A549 (cell line): ENCODE results near the gene NHEJ1.

Source experiments
- CTCF ChIP-seq: fragments of >200 bp; sonication (Bioruptor Twin); formaldehyde crosslinking; IDR thresholded peaks from 3 replicates; pipeline ENCODE4 v1.5.1; 2016
- ESRRA ChIP-seq: fragments of 150-350 bp; IDR thresholded peaks from 2 replicates; pipeline ENCODE4 v1.6.1; 2014; ENCODE audit warnings: mild to moderate bottlenecking, low read length, borderline replicate concordance
- HMGXB4 ChIP-seq: fragments of 250-450 bp; sonication (Bioruptor Pico); IDR thresholded peaks from 2 replicates; pipeline ENCODE4 v1.5.0; 2021; ENCODE audit warnings: mild to moderate bottlenecking, moderate library complexity, borderline replicate concordance
- JUN ChIP-seq, 2 experiments: fragments of >200 bp; sonication (Bioruptor Twin); formaldehyde crosslinking; IDR thresholded peaks; 2 replicates in 1 of 2; 3 replicates in 1 of 2; pipeline ENCODE4 v1.6.1; 2016 to 2017
- MAZ ChIP-seq: fragments of 150-350 bp; IDR thresholded peaks from 2 replicates; pipeline ENCODE4 v1.6.1; 2014; ENCODE audit warnings: antibody characterized with exemption, low read depth, low read length, borderline replicate concordance
- REST ChIP-seq: fragments of 200-600 bp; sonication (generic); IDR thresholded peaks from 2 replicates; pipeline ENCODE4 v1.6.1; 2016; ENCODE audit warnings: antibody characterized with exemption, mild to moderate bottlenecking, moderate library complexity
- RFX5 ChIP-seq: fragments of 450-650 bp; IDR thresholded peaks from 2 replicates; pipeline ENCODE4 v1.7.1; 2014; ENCODE audit warnings: antibody characterized with exemption, mild to moderate bottlenecking, moderate library complexity
- USF2 ChIP-seq: fragments of 450-650 bp; IDR thresholded peaks from 2 replicates; pipeline ENCODE4 v1.6.1; 2014; ENCODE audit warnings: antibody characterized with exemption
- ZSCAN20 ChIP-seq: fragments of 250-450 bp; sonication (Bioruptor Pico); IDR thresholded peaks from 2 replicates; pipeline ENCODE4 v1.8.0; 2022; ENCODE audit warnings: mild to moderate bottlenecking, moderate library complexity

GRCh38 chr2:219205981-219206327 lies 45.3 kb upstream of the NHEJ1 start:
- no peak for TF ChIP-seq HMGXB4 (CRISPR knock-in tag)
- no peak for TF ChIP-seq CTCF
- no peak for TF ChIP-seq USF2
- TF ChIP-seq JUN (IDR thresholded peaks at IDR 0.05), result no peak
- TF ChIP-seq MAZ, result no peak
- TF ChIP-seq REST, result no peak
- TF ChIP-seq ESRRA, result no peak
- TF ChIP-seq RFX5, result no peak
- no peak for TF ChIP-seq ZSCAN20 (CRISPR knock-in tag)
